Measurements from ENCODE around the gene FDXR.

Gene FDXR

DNA sequence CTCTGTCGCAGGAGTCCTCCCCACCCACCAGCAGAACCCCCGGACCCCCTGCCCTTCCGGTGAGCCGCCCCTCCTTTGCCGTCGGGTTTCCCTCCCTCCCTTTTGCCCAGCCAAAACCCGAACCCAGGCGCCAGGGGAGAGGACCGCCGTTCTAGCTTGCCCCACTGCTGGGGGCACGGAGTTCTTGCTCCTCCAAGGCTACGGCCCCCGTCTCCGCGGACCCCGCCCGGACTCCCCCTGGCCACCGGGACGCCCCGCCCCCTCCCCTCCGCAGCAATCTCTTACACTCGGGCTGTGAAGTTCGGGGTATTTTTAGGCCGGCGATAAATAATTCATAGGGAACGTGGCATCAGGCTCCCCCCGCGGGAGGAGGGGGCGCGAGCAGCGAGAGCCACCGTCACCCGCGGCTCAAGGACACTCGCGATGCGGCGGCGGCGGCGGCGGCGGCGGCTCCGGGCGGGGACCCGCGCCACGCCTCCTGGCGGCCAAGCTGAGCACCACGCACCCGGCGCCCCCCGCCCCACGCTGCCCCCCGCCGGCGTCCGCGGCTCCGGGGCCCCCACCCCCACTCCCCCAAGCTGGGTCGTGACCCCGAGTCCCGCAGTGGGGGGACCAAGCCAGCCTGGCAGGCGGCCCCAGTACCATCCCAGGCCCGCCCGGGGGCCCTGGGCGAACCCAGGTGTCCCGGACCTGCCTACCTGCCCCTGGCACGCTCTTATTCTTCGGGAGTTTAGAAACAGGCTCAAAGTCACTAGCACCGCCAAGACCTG, 13.2 kb downstream of the FDXR start, which contains the start of gene GRIN2C:
Gene GRIN2C (minus strand): TSS at position 427 of the 770 bp plus-strand sequence. CDS start 4,793 bp downstream, outside the sequence.
- H3K27me3 Mint-ChIP-seq, result peaks cover 51% of the 10 kb centered on the region
- no peak within 1 kb of the TSS for H3K27ac Mint-ChIP-seq
- H3K9me3 Mint-ChIP-seq, result no peaks in the 10 kb centered on the region
- H3K36me3 Mint-ChIP-seq (ENCODE audit: low read depth), result no peaks in the 10 kb centered on the region
- peaks cover 9% of the 10 kb centered on the region for H3K4me1 Mint-ChIP-seq (ENCODE audit: low read depth)
- H3K4me3 Mint-ChIP-seq, result peak within 1 kb of the TSS; percentile 47

GRCh38 chr17:74858672-74859458, 13.9 kb downstream of the FDXR start:
- peaks cover 9% of the 10 kb centered on the region for H3K4me1 Mint-ChIP-seq (ENCODE audit: low read depth)
- no peaks in the 10 kb centered on the region for H3K36me3 Mint-ChIP-seq (ENCODE audit: low read depth)
- H3K9me3 Mint-ChIP-seq, result no peaks in the 10 kb centered on the region
- H3K27me3 Mint-ChIP-seq, result peaks cover 59% of the 10 kb centered on the region
- no peak overlapping the region for H3K4me3 Mint-ChIP-seq
- H3K27ac Mint-ChIP-seq, result no peak overlapping the region

DNA sequence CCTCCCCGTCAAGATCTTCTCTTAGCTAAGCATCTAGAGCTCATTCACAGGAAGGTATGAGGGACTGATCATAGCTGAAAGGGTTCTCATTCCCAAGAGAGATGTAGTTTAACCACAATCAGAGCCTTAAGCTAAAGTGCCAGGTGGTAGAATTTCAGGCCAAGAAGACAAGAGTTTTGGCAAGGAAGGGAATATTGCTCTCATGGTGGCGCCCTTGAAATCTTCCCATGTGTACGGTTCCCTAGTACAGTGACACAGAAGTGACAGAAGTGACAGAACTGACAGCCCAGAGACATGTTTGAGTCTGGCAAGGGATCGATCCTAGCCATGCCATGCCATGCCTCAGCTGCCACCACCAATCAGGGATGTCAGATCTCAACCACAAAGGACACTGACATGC, 15.6 kb downstream of the FDXR start:
- Mint-ChIP-seq H3K27me3 (peaks cover 68% of the 10 kb centered on the region), H3K4me3 (no peak overlapping the region), H3K27ac (no peak overlapping the region)

GRCh38 chr17:74856112-74856511, 16.7 kb downstream of the FDXR start:
- H3K27ac Mint-ChIP-seq, result no peak overlapping the region
- no peaks in the 10 kb centered on the region for H3K36me3 Mint-ChIP-seq (ENCODE audit: low read depth)
- peaks cover 67% of the 10 kb centered on the region for H3K27me3 Mint-ChIP-seq
- H3K4me3 Mint-ChIP-seq, result no peak overlapping the region
- no peaks in the 10 kb centered on the region for H3K9me3 Mint-ChIP-seq
- peaks cover 13% of the 10 kb centered on the region for H3K4me1 Mint-ChIP-seq (ENCODE audit: low read depth)

More for the DNA sequence above, 15.6 kb downstream of the FDXR start:
- Mint-ChIP-seq H3K9me3 (no peaks in the 10 kb centered on the region), H3K4me1 (ENCODE audit: low read depth) (peaks cover 18% of the 10 kb centered on the region), H3K36me3 (ENCODE audit: low read depth) (no peaks in the 10 kb centered on the region)

- Mint-ChIP-seq H3K4me3 (no peak overlapping the region), H3K9me3 (no peaks in the 10 kb centered on the region), H3K36me3 (ENCODE audit: low read depth) (no peaks in the 10 kb centered on the region), H3K27me3 (peaks cover 75% of the 10 kb centered on the region), H3K27ac (no peak overlapping the region), H3K4me1 (ENCODE audit: low read depth) (peaks cover 13% of the 10 kb centered on the region)
Observed at GRCh38 chr17:74855323-74855722, 17.5 kb downstream of the FDXR start.

GRCh38 chr17:74854792-74855191, 18.0 kb downstream of the FDXR start:
- H3K36me3 Mint-ChIP-seq (ENCODE audit: low read depth), result no peaks in the 10 kb centered on the region
- H3K4me1 Mint-ChIP-seq (ENCODE audit: low read depth), result peaks cover 9% of the 10 kb centered on the region
- H3K27ac Mint-ChIP-seq, result no peak overlapping the region
- H3K9me3 Mint-ChIP-seq, result no peaks in the 10 kb centered on the region
- no peak overlapping the region for H3K4me3 Mint-ChIP-seq
- H3K27me3 Mint-ChIP-seq, result peaks cover 71% of the 10 kb centered on the region

DNA sequence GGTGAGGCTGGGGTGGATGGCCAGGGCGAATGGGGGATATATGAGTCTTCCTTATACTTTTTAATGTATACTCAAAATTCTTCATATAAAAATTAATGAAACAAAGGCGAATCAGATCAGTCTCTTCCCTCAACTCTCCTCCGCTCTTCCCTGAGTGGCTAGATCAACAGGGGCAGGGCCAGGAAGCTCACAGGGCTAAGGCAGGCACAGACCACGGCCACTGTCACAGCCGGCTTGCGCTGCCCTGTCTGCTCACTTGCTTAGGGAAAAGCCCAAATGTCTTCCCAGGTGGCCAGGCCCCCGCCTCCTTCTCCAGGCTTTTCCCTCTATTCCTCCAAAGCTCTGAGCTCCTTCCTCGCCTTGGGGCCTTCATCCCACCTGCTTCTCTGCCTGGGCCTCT, 19.1 kb downstream of the FDXR start:
- Mint-ChIP-seq H3K4me3 (no peak overlapping the region), H3K36me3 (ENCODE audit: low read depth) (no peaks in the 10 kb centered on the region), H3K27me3 (peaks cover 65% of the 10 kb centered on the region), H3K9me3 (no peaks in the 10 kb centered on the region), H3K4me1 (ENCODE audit: low read depth) (peaks cover 9% of the 10 kb centered on the region), H3K27ac (no peak overlapping the region)

DNA sequence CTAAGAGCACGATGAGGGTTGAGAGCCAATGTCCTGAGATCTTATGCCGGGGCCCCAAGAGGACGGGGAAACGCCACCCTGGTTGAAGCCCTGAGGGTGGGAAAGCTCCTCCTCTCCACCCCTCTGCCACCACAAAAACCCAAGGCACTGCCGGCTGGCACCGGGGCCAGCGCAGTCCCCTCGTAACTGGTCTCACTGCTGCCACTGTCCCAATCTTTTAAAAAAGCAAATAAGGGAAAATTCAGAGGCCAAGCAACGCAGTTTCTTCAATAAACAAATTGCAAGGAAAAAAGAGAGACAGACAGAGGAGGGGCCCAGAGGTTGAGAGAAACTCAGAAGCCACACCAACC, 19.8 kb downstream of the FDXR start:
- Mint-ChIP-seq H3K36me3 (ENCODE audit: low read depth) (no peaks in the 10 kb centered on the region), H3K9me3 (no peaks in the 10 kb centered on the region), H3K27ac (no peak overlapping the region), H3K4me3 (peak overlapping the region; percentile 70), H3K4me1 (ENCODE audit: low read depth) (peaks cover 9% of the 10 kb centered on the region), H3K27me3 (peaks cover 62% of the 10 kb centered on the region)

GRCh38 chr17:74852237-74853047, 20.4 kb downstream of the FDXR start:
- Mint-ChIP-seq H3K4me3 (peak overlapping the region; percentile 70), H3K27ac (no peak overlapping the region), H3K27me3 (peaks cover 57% of the 10 kb centered on the region), H3K4me1 (ENCODE audit: low read depth) (peaks cover 9% of the 10 kb centered on the region), H3K9me3 (no peaks in the 10 kb centered on the region), H3K36me3 (ENCODE audit: low read depth) (no peaks in the 10 kb centered on the region)

DNA sequence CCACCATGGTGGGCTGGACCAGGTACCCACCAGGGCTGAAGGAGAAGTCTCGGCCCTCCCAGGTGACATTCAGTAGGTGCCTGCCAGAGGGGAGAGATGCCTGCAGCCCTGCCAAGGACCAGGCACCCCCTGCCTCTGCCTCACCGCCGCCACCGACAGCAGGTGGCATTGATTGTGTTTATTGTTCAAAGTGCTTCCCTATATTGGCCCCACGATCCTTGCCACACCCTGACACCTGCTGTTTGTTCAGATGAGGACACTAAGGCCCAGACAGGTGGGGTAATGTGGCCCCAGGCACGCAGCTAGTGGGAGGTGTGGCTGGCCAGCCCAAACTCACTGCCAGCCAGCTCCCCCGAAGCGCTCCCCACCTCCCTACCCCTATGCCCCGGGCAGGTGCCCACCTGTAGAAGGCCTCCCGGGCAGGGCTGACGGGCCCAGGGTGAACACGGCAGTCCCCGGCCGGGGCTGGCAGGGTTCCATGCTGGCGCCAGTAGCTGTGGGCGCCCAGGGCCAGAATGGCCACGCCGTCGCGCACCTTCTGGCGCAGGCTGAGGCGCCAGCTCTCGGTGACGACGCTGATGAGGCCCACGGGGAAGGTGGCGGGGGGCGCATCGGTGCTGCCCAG, 21.1 kb downstream of the FDXR start:
- H3K27me3 Mint-ChIP-seq, result peaks cover 50% of the 10 kb centered on the region
- no peaks in the 10 kb centered on the region for H3K36me3 Mint-ChIP-seq (ENCODE audit: low read depth)
- no peak overlapping the region for H3K4me3 Mint-ChIP-seq
- no peak overlapping the region for H3K27ac Mint-ChIP-seq
- peaks cover 9% of the 10 kb centered on the region for H3K4me1 Mint-ChIP-seq (ENCODE audit: low read depth)
- H3K9me3 Mint-ChIP-seq, result no peaks in the 10 kb centered on the region

DNA sequence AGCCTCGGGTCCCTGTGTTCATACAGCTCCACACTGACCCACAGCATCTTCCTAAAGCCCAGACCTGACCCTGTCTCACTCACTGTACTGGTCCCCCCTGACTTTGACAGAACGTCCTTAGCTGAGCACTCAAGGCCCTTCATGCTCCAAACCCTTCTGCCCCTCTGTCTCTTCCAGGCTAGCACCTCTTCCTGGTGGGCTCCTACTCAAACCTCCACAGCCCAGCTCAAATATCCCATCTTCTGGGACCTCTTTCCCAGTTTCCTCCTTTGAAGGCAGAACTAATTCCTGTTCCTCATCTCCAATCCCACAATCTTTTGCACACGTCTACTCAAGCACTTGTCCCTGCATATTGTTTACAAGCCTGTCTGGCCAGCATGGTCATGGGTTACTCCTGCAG, 21.9 kb downstream of the FDXR start:
- H3K9me3 Mint-ChIP-seq, result no peaks in the 10 kb centered on the region
- H3K27me3 Mint-ChIP-seq, result peaks cover 43% of the 10 kb centered on the region
- H3K4me1 Mint-ChIP-seq (ENCODE audit: low read depth), result peaks cover 9% of the 10 kb centered on the region
- no peak overlapping the region for H3K4me3 Mint-ChIP-seq
- no peaks in the 10 kb centered on the region for H3K36me3 Mint-ChIP-seq (ENCODE audit: low read depth)
- H3K27ac Mint-ChIP-seq, result no peak overlapping the region

GRCh38 chr17:74850310-74850709, 22.5 kb downstream of the FDXR start:
- Mint-ChIP-seq H3K4me1 (ENCODE audit: low read depth) (peaks cover 9% of the 10 kb centered on the region), H3K27ac (no peak overlapping the region), H3K9me3 (no peaks in the 10 kb centered on the region), H3K27me3 (peaks cover 37% of the 10 kb centered on the region), H3K36me3 (ENCODE audit: low read depth) (no peaks in the 10 kb centered on the region), H3K4me3 (no peak overlapping the region)

GRCh38 chr17:74848656-74849399, 24.0 kb downstream of the FDXR start:
- Mint-ChIP-seq H3K4me1 (ENCODE audit: low read depth) (peaks cover 9% of the 10 kb centered on the region), H3K27me3 (peaks cover 24% of the 10 kb centered on the region), H3K9me3 (no peaks in the 10 kb centered on the region), H3K4me3 (no peak overlapping the region), H3K36me3 (ENCODE audit: low read depth) (no peaks in the 10 kb centered on the region), H3K27ac (no peak overlapping the region)

DNA sequence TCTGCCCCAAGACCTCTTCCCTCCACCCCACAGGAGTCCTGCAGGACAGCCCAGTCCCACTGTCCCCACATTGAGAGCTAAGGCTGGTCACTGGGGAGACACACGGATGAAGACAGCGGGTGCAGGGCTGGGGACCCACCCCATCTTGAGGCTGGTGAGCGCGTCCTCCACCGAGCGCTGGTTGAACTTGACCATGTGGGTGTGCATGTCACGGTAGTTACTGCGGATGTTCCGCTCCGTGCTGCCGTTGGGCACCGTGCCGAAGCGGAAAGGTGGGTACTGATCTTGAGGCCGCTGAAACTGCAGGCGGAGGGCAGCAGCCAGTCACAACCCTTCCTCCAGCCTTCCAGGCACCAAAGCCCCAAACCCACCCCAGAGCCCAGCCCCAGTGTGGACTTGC, 26.2 kb downstream of the FDXR start:
- no peaks in the 10 kb centered on the region for H3K36me3 Mint-ChIP-seq (ENCODE audit: low read depth)
- H3K9me3 Mint-ChIP-seq, result no peaks in the 10 kb centered on the region
- H3K4me1 Mint-ChIP-seq (ENCODE audit: low read depth), result peaks cover 7% of the 10 kb centered on the region
- H3K27ac Mint-ChIP-seq, result no peak overlapping the region
- peaks cover 22% of the 10 kb centered on the region for H3K27me3 Mint-ChIP-seq
- H3K4me3 Mint-ChIP-seq, result no peak overlapping the region

All from stimulated activated naive CD8-positive, alpha-beta T cell treated with anti-CD3 and anti-CD28 coated beads, Interleukin-15, Interleukin-2, amounts not matched to agents 100 ng/mL and 50 ng/mL, for 24 hours (primary cell).